Neural cell (in vitro differentiated cells): Measurements from ENCODE around the gene OR4D9. TPM values are rescaled to one million over a fixed set of nuclear protein-coding genes. Genes with fewer than 3 reads are reported as not detected.

ENCODE experiments used
- H2AFZ ChIP-seq: fragments of 200-600, 300-800 bp; sonication (generic), shearing (Covaris generic); 2 replicates; pipeline ENCODE4 v1.6.0; 2014; ENCODE audit warnings: low read depth, mild to moderate bottlenecking, antibody characterized with exemption, low read length, moderate library complexity
- H3F3A ChIP-seq: fragments of 200-600 bp; shearing (Covaris generic); 2 replicates; pipeline ENCODE4 v1.6.1; 2016; ENCODE audit warnings: mild to moderate bottlenecking, moderate library complexity, mixed read lengths, antibody characterized with exemption, low read length; ENCODE audit not compliant: insufficient read depth, poor library complexity, severe bottlenecking
- H3K27ac ChIP-seq: fragments of 200-600, 300-800 bp; sonication (generic), shearing (Covaris generic); 2 replicates; pipeline ENCODE4 v1.5.1; 2014; ENCODE audit warnings: mild to moderate bottlenecking, low read length, moderate library complexity
- H3K27me3 ChIP-seq: fragments of 300-800, 200-600 bp; sonication (generic), shearing (Covaris generic); 2 replicates; pipeline ENCODE4 v1.6.0; 2014; ENCODE audit warnings: mild to moderate bottlenecking, low read depth, low read length, moderate library complexity; ENCODE audit not compliant: insufficient read depth
- H3K36me3 ChIP-seq: fragments of 300-800, 200-600 bp; sonication (generic), shearing (Covaris generic); 2 replicates; pipeline ENCODE4 v1.5.1; 2014; ENCODE audit warnings: mild to moderate bottlenecking, antibody characterized with exemption, low read length, moderate library complexity; ENCODE audit not compliant: insufficient read depth
- H3K4me2 ChIP-seq: fragments of 300-800, 200-600 bp; sonication (generic), shearing (Covaris generic); 2 replicates; pipeline ENCODE4 v1.6.0; 2014; ENCODE audit warnings: mild to moderate bottlenecking, low read length
- H3K4me3 ChIP-seq: fragments of 300-800, 200-600 bp; sonication (generic), shearing (Covaris generic); 2 replicates; pipeline ENCODE4 v1.5.1; 2014; ENCODE audit warnings: mild to moderate bottlenecking, low read length, moderate library complexity
- H3K79me2 ChIP-seq: fragments of 200-600 bp; shearing (Covaris generic); replicated peaks from 2 replicates; pipeline ENCODE4 v1.6.0; 2014; ENCODE audit warnings: mild to moderate bottlenecking, low read length, moderate library complexity; ENCODE audit not compliant: insufficient read depth
- H3K9ac ChIP-seq: fragments of 300-800, 200-600 bp; sonication (generic), shearing (Covaris generic); 2 replicates; pipeline ENCODE4 v1.6.1; 2016; ENCODE audit warnings: mild to moderate bottlenecking, low read length, mixed read lengths
- H3K9me2 ChIP-seq: fragments of 200-600 bp; shearing (Covaris generic); 2 replicates; pipeline ENCODE4 v1.6.1; 2016; ENCODE audit warnings: mild to moderate bottlenecking, low read length, mixed read lengths; ENCODE audit not compliant: insufficient read depth
- H3K9me3 ChIP-seq: fragments of 200-600, 300-800 bp; sonication (generic), shearing (Covaris generic); 2 replicates; pipeline ENCODE4 v1.6.1; 2016; ENCODE audit warnings: mild to moderate bottlenecking, mixed run types, low read length, moderate library complexity, mixed read lengths
- H4K20me1 ChIP-seq: fragments of 200-600 bp; shearing (Covaris generic); 2 replicates; pipeline ENCODE4 v1.6.1; 2016; ENCODE audit warnings: mild to moderate bottlenecking, mixed run types; ENCODE audit not compliant: insufficient read depth
- CTCF ChIP-seq: fragments of 450-650 bp; IDR thresholded peaks from 2 replicates; pipeline ENCODE4 v1.5.1; 2014; ENCODE audit warnings: antibody characterized with exemption, mild to moderate bottlenecking, moderate library complexity; ENCODE audit not compliant: poor library complexity, severe bottlenecking
- EP300 ChIP-seq: fragments of 450-650 bp; conservative IDR thresholded peaks from 2 replicates; pipeline ENCODE4 v1.6.1; 2014; ENCODE audit warnings: antibody characterized with exemption, mild to moderate bottlenecking, moderate library complexity; ENCODE audit not compliant: poor library complexity, severe bottlenecking
- EZH2 ChIP-seq: fragments of 200-600, 300-800 bp; shearing (Covaris generic), sonication (generic); IDR thresholded peaks from 2 replicates; pipeline ENCODE4 v1.6.1; 2014; ENCODE audit warnings: antibody characterized with exemption, low read length, borderline replicate concordance, mild to moderate bottlenecking; ENCODE audit not compliant: insufficient read depth, poor library complexity, severe bottlenecking
- MXI1 ChIP-seq: fragments of 450-650 bp; conservative IDR thresholded peaks from 2 replicates; pipeline ENCODE4 v1.6.1; 2014; ENCODE audit warnings: antibody characterized with exemption, mild to moderate bottlenecking; ENCODE audit not compliant: poor library complexity, severe bottlenecking
- POLR2AphosphoS5 ChIP-seq: IDR thresholded peaks from 2 replicates; pipeline ENCODE4 v1.6.1; 2012
- RAD21 ChIP-seq: fragments of 450-650 bp; conservative IDR thresholded peaks from 2 replicates; pipeline ENCODE4 v1.6.1; 2014; ENCODE audit warnings: antibody characterized with exemption, mild to moderate bottlenecking, moderate library complexity
- SMC3 ChIP-seq: fragments of 450-650 bp; conservative IDR thresholded peaks from 2 replicates; pipeline ENCODE4 v1.6.1; 2014; ENCODE audit warnings: antibody characterized with exemption, mild to moderate bottlenecking, moderate library complexity; ENCODE audit not compliant: poor library complexity
- TAF1 ChIP-seq: IDR thresholded peaks from 2 replicates; pipeline ENCODE4 v1.6.1; 2012; ENCODE audit warnings: low read depth
- polyA plus RNA-seq: library from polyadenylated mRNA; depleted of rRNA; stranded (reverse); fragments of >200 nt; gene quantifications from 2 replicates; pipeline ENCODE4 v1.2.3, GENCODE V29; 2014
- TF ChIP-seq, protein P1 (sequence below): IDR thresholded peaks from 2 replicates; pipeline ENCODE4 v1.6.1; 2012; ENCODE audit warnings: borderline replicate concordance

The OR4D9 gene
- polyA plus RNA-seq, 1 donor from 2014 or later: not detected

DNA sequence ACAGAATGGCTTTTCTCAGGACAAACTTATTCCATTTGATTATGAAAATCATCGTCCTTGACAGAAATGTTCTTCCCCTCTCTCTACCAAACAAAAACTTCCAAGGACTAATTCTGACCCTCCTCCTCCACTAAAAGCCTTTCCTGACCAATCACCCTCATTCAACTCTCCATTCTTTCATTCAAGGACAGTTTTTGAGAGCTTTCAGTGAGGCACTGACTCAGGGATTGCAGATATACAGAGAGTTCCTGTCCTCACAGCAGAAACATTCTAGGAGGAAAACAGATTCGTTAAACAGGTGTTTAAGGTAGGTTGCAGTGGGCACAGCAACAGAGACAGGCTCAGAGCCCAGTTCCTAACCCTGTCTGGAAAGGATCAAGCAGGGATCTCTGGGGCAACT, 41.5 kb downstream of the OR4D9 start:
- H3K9me3 ChIP-seq: no peaks in the 10 kb centered on the region
- H3K4me3 ChIP-seq: no peak overlapping the region
- H2AFZ ChIP-seq: no peak overlapping the region
- H3F3A ChIP-seq: peaks cover 12% of the 10 kb centered on the region
- no peak overlapping the region for H3K9ac ChIP-seq
- no peak overlapping the region for H3K27ac ChIP-seq
- no peaks in the 10 kb centered on the region for H3K36me3 ChIP-seq
- H4K20me1 ChIP-seq: no peaks in the 10 kb centered on the region
- no peaks in the 10 kb centered on the region for H3K9me2 ChIP-seq
- no peak overlapping the region for H3K4me2 ChIP-seq
- no peak for TF ChIP-seq CTCF
- TF ChIP-seq EP300: no peak
- TF ChIP-seq MXI1: no peak
- no peak for TF ChIP-seq EZH2
- TF ChIP-seq SMC3: no peak
- no peak for TF ChIP-seq RAD21
- TF ChIP-seq TAF1: no peak
- TF ChIP-seq, protein P1, sequence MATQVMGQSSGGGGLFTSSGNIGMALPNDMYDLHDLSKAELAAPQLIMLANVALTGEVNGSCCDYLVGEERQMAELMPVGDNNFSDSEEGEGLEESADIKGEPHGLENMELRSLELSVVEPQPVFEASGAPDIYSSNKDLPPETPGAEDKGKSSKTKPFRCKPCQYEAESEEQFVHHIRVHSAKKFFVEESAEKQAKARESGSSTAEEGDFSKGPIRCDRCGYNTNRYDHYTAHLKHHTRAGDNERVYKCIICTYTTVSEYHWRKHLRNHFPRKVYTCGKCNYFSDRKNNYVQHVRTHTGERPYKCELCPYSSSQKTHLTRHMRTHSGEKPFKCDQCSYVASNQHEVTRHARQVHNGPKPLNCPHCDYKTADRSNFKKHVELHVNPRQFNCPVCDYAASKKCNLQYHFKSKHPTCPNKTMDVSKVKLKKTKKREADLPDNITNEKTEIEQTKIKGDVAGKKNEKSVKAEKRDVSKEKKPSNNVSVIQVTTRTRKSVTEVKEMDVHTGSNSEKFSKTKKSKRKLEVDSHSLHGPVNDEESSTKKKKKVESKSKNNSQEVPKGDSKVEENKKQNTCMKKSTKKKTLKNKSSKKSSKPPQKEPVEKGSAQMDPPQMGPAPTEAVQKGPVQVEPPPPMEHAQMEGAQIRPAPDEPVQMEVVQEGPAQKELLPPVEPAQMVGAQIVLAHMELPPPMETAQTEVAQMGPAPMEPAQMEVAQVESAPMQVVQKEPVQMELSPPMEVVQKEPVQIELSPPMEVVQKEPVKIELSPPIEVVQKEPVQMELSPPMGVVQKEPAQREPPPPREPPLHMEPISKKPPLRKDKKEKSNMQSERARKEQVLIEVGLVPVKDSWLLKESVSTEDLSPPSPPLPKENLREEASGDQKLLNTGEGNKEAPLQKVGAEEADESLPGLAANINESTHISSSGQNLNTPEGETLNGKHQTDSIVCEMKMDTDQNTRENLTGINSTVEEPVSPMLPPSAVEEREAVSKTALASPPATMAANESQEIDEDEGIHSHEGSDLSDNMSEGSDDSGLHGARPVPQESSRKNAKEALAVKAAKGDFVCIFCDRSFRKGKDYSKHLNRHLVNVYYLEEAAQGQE: no peak
- TF ChIP-seq POLR2AphosphoS5: no peak
- H3K79me2 ChIP-seq: no peaks in the 10 kb centered on the region
- no peaks in the 10 kb centered on the region for H3K27me3 ChIP-seq

- no peak overlapping the region for H3K4me2 ChIP-seq
- H3K9ac ChIP-seq: no peak overlapping the region
- no peaks in the 10 kb centered on the region for H3K9me3 ChIP-seq
- H3K9me2 ChIP-seq: no peaks in the 10 kb centered on the region
- TF ChIP-seq EZH2 (no peak), SMC3 (no peak), CTCF (no peak), EP300 (no peak), MXI1 (no peak), POLR2AphosphoS5 (no peak), TAF1 (no peak), RAD21 (no peak)
- TF ChIP-seq, protein P1: no peak
- H3F3A ChIP-seq: peaks cover 12% of the 10 kb centered on the region
- H3K36me3 ChIP-seq: no peaks in the 10 kb centered on the region
- H3K79me2 ChIP-seq: no peaks in the 10 kb centered on the region
- no peak overlapping the region for H3K27ac ChIP-seq
- H3K27me3 ChIP-seq: no peaks in the 10 kb centered on the region
- no peak overlapping the region for H2AFZ ChIP-seq
- H4K20me1 ChIP-seq: no peaks in the 10 kb centered on the region
- H3K4me3 ChIP-seq: no peak overlapping the region
Measured at GRCh38 chr11:59553323-59553722, 42.0 kb downstream of the OR4D9 start.
